Measurements from ENCODE around the gene SAMD14. TPM values are rescaled to one million over a fixed set of nuclear protein-coding genes. Genes with fewer than 3 reads are reported as not detected.

The SAMD14 gene
- total RNA-seq, 1 donor from 2014 or later, result 0.26 TPM

- DNase-seq (ENCODE audit: low read depth) (no peak), FAIRE-seq (no peak)
- Histone ChIP-seq H3K4me3 (ENCODE audit: low read depth, low read length) (no peak overlapping the region), H3K36me3 (ENCODE audit: control insufficient read depth, insufficient read depth, low read length) (peaks cover 29% of the 10 kb centered on the region), H3K27me3 (ENCODE audit: control insufficient read depth, insufficient read depth, low read length) (no peaks in the 10 kb centered on the region)
- no peak for TF ChIP-seq CTCF (IDR thresholded peaks at IDR 0.05; ENCODE audit: insufficient read depth, low read length, severe bottlenecking)
These were observed 3.8 kb upstream of the SAMD14 start for GRCh38 chr17:50133769-50134099.

- H3K36me3 ChIP-seq (ENCODE audit: control insufficient read depth, insufficient read depth, low read length), result peaks cover 24% of the 10 kb centered on the region
- DNase-seq (ENCODE audit: low read depth) (no peak), FAIRE-seq (no peak)
- no peaks in the 10 kb centered on the region for H3K27me3 ChIP-seq (ENCODE audit: control insufficient read depth, insufficient read depth, low read length)
- no peak overlapping the region for H3K4me3 ChIP-seq (ENCODE audit: low read depth, low read length)
- no peak for TF ChIP-seq CTCF (IDR thresholded peaks at IDR 0.05; ENCODE audit: insufficient read depth, low read length, severe bottlenecking)
These were observed 3.2 kb upstream of the SAMD14 start for GRCh38 chr17:50133028-50133768.

GRCh38 chr17:50132104-50132794 is 2.3 kb upstream of the SAMD14 start:
- no peak overlapping the region for H3K4me3 ChIP-seq (ENCODE audit: low read depth, low read length)
- H3K36me3 ChIP-seq (ENCODE audit: control insufficient read depth, insufficient read depth, low read length), result peaks cover 18% of the 10 kb centered on the region
- DNase-seq (ENCODE audit: low read depth), result no peak
- FAIRE-seq, result peak; percentile 43
- TF ChIP-seq CTCF (IDR thresholded peaks at IDR 0.05; ENCODE audit: insufficient read depth, low read length, severe bottlenecking), result no peak
- no peaks in the 10 kb centered on the region for H3K27me3 ChIP-seq (ENCODE audit: control insufficient read depth, insufficient read depth, low read length)

- TF ChIP-seq CTCF (IDR thresholded peaks at IDR 0.05; ENCODE audit: insufficient read depth, low read length, severe bottlenecking), result no peak
- FAIRE-seq, result no peak
- Histone ChIP-seq H3K36me3 (ENCODE audit: control insufficient read depth, insufficient read depth, low read length) (peaks cover 6% of the 10 kb centered on the region), H3K4me3 (ENCODE audit: low read depth, low read length) (peak overlapping the region; percentile 33), H3K27me3 (ENCODE audit: control insufficient read depth, insufficient read depth, low read length) (no peaks in the 10 kb centered on the region)
- DNase-seq (ENCODE audit: low read depth), result no peak
These were observed 772 bp upstream of the SAMD14 start for GRCh38 chr17:50130559-50131305.

GRCh38 chr17:50129353-50129727 is 620 bp downstream of the SAMD14 start:
- FAIRE-seq (no peak), DNase-seq (ENCODE audit: low read depth) (no peak)
- Histone ChIP-seq H3K27me3 (ENCODE audit: control insufficient read depth, insufficient read depth, low read length) (no peaks in the 10 kb centered on the region), H3K36me3 (ENCODE audit: control insufficient read depth, insufficient read depth, low read length) (peaks cover 1% of the 10 kb centered on the region), H3K4me3 (ENCODE audit: low read depth, low read length) (no peak overlapping the region)
- no peak for TF ChIP-seq CTCF (IDR thresholded peaks at IDR 0.05; ENCODE audit: insufficient read depth, low read length, severe bottlenecking)
